GM10248 (cell line): ENCODE data around the gene KDF1.

Experiments used
- CTCF ChIA-PET: fragments of 300-600 bp; sonication (Branson Sonifier 250); formaldehyde crosslinking; extraction: SDS; loops from one replicate; lab custom pipeline; 2021; ENCODE audit warnings: antibody characterized with exemption; lab: Yijun Ruan, JAX
- POLR2A ChIA-PET: fragments of 350-650 bp; sonication (Branson Sonifier 250); formaldehyde crosslinking; extraction: SDS; loops from one replicate; lab custom pipeline; 2020; ENCODE audit warnings: antibody characterized with exemption; lab: Yijun Ruan, JAX
- DNase-seq: peaks from one replicate; pipeline ENCODE4 v3.0.0; 2012; ENCODE audit errors: extremely low spot score
- CTCF ChIP-seq: IDR thresholded peaks from 2 replicates; pipeline ENCODE4 v1.5.1; 2012; ENCODE audit warnings: mild to moderate bottlenecking, low read depth; ENCODE audit errors: extremely low read depth, missing control alignments, control extremely low read depth

KDF1 gene

GRCh38 chr1:26971590-26971989 lies 11.3 kb upstream of the KDF1 start:
- DNase-seq: no peak
- ChIA-PET CTCF (interaction anchor here (1.5 kb wide), 1 partner anchor 25 kb away, joined by 3 read pairs; no protein-coding TSS in a partner anchor), POLR2A (no interaction called here)
- TF ChIP-seq CTCF: no peak

- ChIA-PET CTCF (interaction anchor here (1.5 kb wide), 1 partner anchor 9 kb away, joined by 3 read pairs; no protein-coding TSS in a partner anchor), POLR2A (no interaction called here)
- DNase-seq: no peak
- TF ChIP-seq CTCF: no peak
Observed at GRCh38 chr1:26970810-26971209, 10.5 kb upstream of the KDF1 start.

- CTCF ChIA-PET: interaction anchor here (1.1 to 2.1 kb wide), 2 partner anchors 32 to 79 kb away, joined by 3 to 9 read pairs; no protein-coding TSS in a partner anchor
- POLR2A ChIA-PET: no interaction called here
- TF ChIP-seq CTCF: no peak
- DNase-seq: no peak
Observed at GRCh38 chr1:26965628-26966027, 5.4 kb upstream of the KDF1 start.

- POLR2A ChIA-PET: no interaction called here
Observed at GRCh38 chr1:26965213-26965612, 4.9 kb upstream of the KDF1 start.

GRCh38 chr1:26961826-26962225 lies 1.6 kb upstream of the KDF1 start:
- DNase-seq: no peak
- CTCF ChIA-PET: interaction anchor here (0.6 to 1.1 kb wide), 2 partner anchors 8 to 136 kb away, joined by 3 read pairs; no protein-coding TSS in a partner anchor
- TF ChIP-seq CTCF: no peak
- POLR2A ChIA-PET: no interaction called here

More at GRCh38 chr1:26965213-26965612, 4.9 kb upstream of the KDF1 start:
- TF ChIP-seq CTCF: no peak
- no peak for DNase-seq
- CTCF ChIA-PET: no interaction called here

GRCh38 chr1:26960625-26960966 lies 328 bp upstream of the KDF1 start:
- no peak for TF ChIP-seq CTCF
- ChIA-PET POLR2A (interaction anchor here (0.6 kb wide), 1 partner anchor 14 kb away, joined by 5 read pairs; no protein-coding TSS in a partner anchor), CTCF (interaction anchor here (0.8 to 1.8 kb wide), 2 partner anchors 8 to 37 kb away, joined by 3 to 4 read pairs; no protein-coding TSS in a partner anchor)
- no peak for DNase-seq
